GM18505 (cell line): ENCODE measurements around the gene COL4A4.
"Not testable (repeated sequence)": the region's sequence is repeated elsewhere in the genome, so short reads cannot be mapped to it uniquely, and the experiment has no call there.

Experiments
- ATAC-seq: cut with Tn5 transposase; IDR thresholded peaks from one replicate; pipeline ENCODE4 v1.9.1; 2021; ENCODE audit not compliant: unreplicated experiment
- POLR2A ChIP-seq: IDR thresholded peaks from 4 replicates; pipeline ENCODE4 v1.6.1; 2011; ENCODE audit warnings: borderline replicate concordance; ENCODE audit not compliant: insufficient read depth, insufficient read length; ENCODE audit errors: extremely low read depth

COL4A4 gene

GRCh38 chr2:227117852-227118251, 46.2 kb downstream of the COL4A4 start:
- ATAC-seq, result no peak

DNA sequence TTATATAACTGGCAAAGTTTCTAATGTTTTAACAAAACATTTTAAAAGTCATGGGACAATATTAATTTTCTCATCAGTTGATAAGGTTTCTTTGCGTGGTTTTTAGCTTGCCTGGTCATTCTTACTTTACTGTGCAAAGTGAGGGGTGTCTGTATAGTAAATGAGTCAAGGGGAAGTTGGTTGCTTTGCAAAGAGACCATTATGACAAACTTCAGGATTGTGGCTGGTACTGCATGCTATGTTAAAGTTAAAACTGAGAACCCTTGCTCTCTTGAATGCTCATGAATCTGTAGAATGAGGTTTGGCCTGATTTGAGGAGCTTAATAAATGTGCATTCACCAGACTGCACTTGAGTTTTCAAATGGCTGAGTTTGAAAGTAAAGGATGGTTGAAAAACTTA, 47.0 kb downstream of the COL4A4 start:
- TF ChIP-seq POLR2A, result no peak
- ATAC-seq, result peak; percentile 49

More at GRCh38 chr2:227117852-227118251, 46.2 kb downstream of the COL4A4 start:
- TF ChIP-seq POLR2A, result no peak

DNA sequence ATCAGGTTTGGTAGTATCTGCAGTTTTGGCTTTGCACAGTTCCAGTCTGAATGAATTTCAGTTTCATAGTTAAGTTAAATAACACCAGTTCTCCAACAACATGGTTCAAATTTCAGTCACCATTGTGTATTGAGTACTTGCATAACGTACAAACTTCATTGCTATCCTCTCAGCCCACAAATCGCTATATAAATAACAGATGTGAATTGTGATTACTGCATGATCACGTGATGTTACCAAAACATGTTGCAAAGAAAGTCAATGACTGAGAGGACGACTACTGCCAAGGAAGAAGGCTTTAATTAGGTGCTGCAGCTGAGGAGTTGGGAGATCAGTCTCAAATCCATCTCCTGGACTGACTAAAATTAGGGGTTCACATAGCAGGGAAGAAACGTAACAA, 48.2 kb downstream of the COL4A4 start:
- no peak for TF ChIP-seq POLR2A
- ATAC-seq, result no peak

- no peak for TF ChIP-seq POLR2A
- no peak for ATAC-seq
These were observed 56.9 kb downstream of the COL4A4 start for GRCh38 chr2:227106845-227107759.

DNA sequence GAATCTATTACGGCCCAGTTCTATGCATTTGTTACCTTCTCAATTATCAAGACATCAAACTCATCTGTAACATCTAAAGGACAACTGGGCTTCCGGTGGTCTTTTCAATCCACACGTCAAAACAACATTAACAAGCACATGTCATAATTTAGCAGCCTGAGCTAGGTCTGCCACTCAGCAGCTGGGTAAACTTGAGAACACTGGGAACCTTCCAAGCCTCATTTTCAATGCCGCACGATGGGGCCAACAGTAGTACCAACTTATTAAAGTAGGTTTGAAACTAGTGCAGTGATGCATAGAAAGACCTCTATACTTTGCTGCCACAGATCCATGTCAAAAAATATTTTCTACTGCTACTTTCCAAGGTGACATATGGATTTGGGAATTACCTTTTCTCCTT, 60.4 kb downstream of the COL4A4 start:
- ATAC-seq, result no peak

GRCh38 chr2:227099340-227099739, 64.7 kb downstream of the COL4A4 start:
- TF ChIP-seq POLR2A, result no peak
- ATAC-seq, result no peak

More for the DNA sequence above, 60.4 kb downstream of the COL4A4 start:
- TF ChIP-seq POLR2A, result no peak

GRCh38 chr2:227098162-227098515, 65.9 kb downstream of the COL4A4 start:
- no peak for TF ChIP-seq POLR2A
- no peak for ATAC-seq

DNA sequence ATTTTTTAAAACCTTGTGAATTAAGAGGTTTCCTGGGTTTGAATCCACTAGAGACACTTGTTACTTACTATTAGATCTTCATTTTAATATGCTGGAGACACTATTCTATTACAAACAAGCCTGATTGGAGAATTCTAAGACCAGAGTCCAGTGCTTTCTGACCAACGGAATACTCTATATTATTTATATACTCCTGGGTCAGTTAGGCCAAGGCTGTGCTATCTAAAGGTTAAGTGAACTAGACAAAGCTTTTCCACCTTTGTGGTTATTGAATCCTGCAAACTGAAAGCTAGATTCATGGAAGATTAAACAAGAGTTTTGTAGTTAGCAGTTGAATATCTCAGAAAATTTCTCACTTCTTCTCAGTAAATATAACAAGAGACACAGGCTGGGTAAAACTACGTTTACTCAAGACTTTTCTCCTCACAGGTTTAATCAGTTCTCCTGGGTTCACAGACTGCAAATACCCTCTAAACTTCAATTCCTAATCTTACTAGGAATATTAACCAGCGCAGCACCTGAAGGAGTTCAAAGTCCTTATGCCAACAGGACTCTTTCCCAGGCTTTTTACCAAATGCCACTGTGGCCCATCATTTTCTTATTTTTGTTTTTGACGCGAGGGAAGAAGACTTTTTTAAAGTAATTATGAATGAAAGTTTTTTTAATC, 66.4 kb downstream of the COL4A4 start:
- TF ChIP-seq POLR2A, result no peak
- no peak for ATAC-seq

- ATAC-seq, result no peak
- TF ChIP-seq POLR2A, result no peak
These were observed 68.7 kb downstream of the COL4A4 start for GRCh38 chr2:227095346-227095745.

DNA sequence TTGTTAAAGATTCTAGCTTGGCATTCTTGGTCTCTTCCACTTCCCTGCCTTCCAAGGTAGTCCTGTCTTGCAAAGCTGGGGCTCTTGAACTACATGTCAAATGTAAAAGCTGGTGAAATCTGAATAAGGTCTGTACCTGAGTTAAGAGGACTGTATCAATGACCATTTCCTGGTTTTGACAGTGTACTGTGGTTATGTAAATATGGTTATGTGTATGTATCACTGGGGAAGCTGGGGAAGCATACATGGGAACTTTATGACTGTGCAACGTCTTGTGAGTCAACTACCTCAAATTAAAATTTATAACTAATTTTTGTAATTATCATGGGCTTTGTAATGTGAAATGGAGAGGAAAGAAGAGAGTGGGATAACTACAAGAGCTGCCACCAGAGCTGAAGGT, 81.7 kb downstream of the COL4A4 start:
- peak; percentile 91 for ATAC-seq
- no peak for TF ChIP-seq POLR2A

- no peak for ATAC-seq
- TF ChIP-seq POLR2A, result no peak
These were observed 84.3 kb downstream of the COL4A4 start for GRCh38 chr2:227079726-227080125.

GRCh38 chr2:227065065-227065464, 98.9 kb downstream of the COL4A4 start:
- ATAC-seq, result not testable (repeated sequence)

DNA sequence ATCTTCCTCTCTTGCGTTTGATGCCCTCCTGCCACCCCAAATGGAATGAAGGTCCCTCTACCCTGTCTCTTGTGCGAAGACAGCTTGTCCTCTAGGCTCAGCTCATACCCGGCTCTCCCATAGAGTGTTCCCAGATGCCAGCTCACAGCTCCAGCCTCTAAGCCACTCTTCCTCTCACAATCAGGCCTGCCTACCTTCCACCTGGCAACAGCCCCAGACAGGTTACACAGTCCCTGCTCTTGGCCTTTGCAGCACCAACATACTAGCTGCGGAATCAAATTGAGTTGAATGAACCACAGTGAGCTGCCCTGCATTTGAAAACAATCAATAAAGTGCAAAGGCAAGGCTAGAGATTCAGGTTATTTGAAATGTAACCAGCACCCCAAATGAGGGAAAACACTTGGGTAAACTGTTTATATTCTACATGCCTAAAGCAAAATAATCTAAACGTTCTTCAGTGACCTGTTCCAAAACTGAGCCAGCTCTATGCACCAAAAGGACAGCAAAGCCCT, 105.1 kb downstream of the COL4A4 start:
- no peak for TF ChIP-seq POLR2A
- ATAC-seq, result no peak

- TF ChIP-seq POLR2A, result no peak
- no peak for ATAC-seq
These were observed 106.1 kb downstream of the COL4A4 start for GRCh38 chr2:227057743-227058447.

DNA sequence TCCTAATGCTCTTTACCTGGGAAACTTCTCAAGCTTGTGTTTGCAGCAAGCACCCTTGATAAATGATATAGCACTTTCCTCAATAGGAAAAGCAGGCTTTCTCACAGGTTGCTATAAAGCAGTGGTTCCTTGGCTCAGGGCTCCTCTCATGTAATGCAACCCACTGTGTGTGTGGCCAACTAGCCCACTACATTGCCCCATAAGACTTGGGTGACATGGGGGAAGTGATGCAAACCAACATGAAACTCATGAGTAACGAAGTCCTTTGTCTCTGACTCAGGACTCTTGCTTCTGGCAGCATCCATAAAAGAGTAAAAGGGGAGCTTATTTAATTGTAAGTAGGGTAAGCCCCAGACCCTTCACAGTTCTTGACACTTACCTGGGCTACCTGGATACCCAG, 106.9 kb downstream of the COL4A4 start:
- no peak for TF ChIP-seq POLR2A
- no peak for ATAC-seq
